MM.1S (cell line): Measurements from ENCODE around the gene CELF4.

Source experiments
- DNase-seq: peaks from one replicate; pipeline ENCODE4 v3.0.0-alpha.2; 2015
- H2AFZ ChIP-seq: fragments of 300-600 bp; sonication (generic); 2 replicates; pipeline ENCODE4 v1.6.0; 2016; ENCODE audit warnings: antibody characterized with exemption, low read length
- H3F3A ChIP-seq: fragments of 300-600 bp; sonication (generic); 2 replicates; pipeline ENCODE4 v1.6.1; 2016; ENCODE audit warnings: mild to moderate bottlenecking, antibody characterized with exemption, low read length, moderate library complexity, mixed read lengths; ENCODE audit not compliant: insufficient read depth
- H3K27ac ChIP-seq: fragments of 300-600 bp; sonication (generic); 2 replicates; pipeline ENCODE4 v1.5.1; 2016; ENCODE audit warnings: mild to moderate bottlenecking, low read length
- H3K27me3 ChIP-seq: fragments of 300-600 bp; sonication (generic); replicated peaks from 2 replicates; pipeline ENCODE4 v1.6.0; 2016; ENCODE audit warnings: low read length; ENCODE audit not compliant: insufficient read depth
- H3K36me3 ChIP-seq: fragments of 300-600 bp; sonication (generic); replicated peaks from 2 replicates; pipeline ENCODE4 v1.6.1; 2016; ENCODE audit warnings: mild to moderate bottlenecking, low read length, mixed read lengths; ENCODE audit not compliant: insufficient read depth
- H3K4me1 ChIP-seq: fragments of 300-600 bp; sonication (generic); 2 replicates; pipeline ENCODE4 v1.6.1; 2016; ENCODE audit warnings: low read length, mixed read lengths
- H3K4me2 ChIP-seq: fragments of 300-600 bp; sonication (generic); 2 replicates; pipeline ENCODE4 v1.6.0; 2016; ENCODE audit warnings: low read depth, low read length
- H3K4me3 ChIP-seq: fragments of 300-600 bp; sonication (generic); 2 replicates; pipeline ENCODE4 v1.5.1; 2016; ENCODE audit warnings: low read length, mixed read lengths
- H3K79me2 ChIP-seq: fragments of 300-600 bp; sonication (generic); 2 replicates; pipeline ENCODE4 v1.6.1; 2016; ENCODE audit warnings: mixed run types, low read length, mixed read lengths
- H3K9ac ChIP-seq: fragments of 300-600 bp; sonication (generic); 2 replicates; pipeline ENCODE4 v1.6.1; 2016; ENCODE audit warnings: low read length, mixed read lengths
- H3K9me2 ChIP-seq: fragments of 300-600 bp; sonication (generic); replicated peaks from 2 replicates; pipeline ENCODE4 v1.6.1; 2016; ENCODE audit warnings: mild to moderate bottlenecking, low read length, mixed read lengths; ENCODE audit not compliant: insufficient read depth
- H3K9me3 ChIP-seq: fragments of 300-600 bp; sonication (generic); replicated peaks from 2 replicates; pipeline ENCODE4 v1.6.1; 2016; ENCODE audit warnings: mild to moderate bottlenecking, low read length, mixed read lengths; ENCODE audit not compliant: insufficient read depth
- H4K20me1 ChIP-seq: fragments of 300-600 bp; sonication (generic); 2 replicates; pipeline ENCODE4 v1.6.1; 2016; ENCODE audit warnings: mild to moderate bottlenecking, low read length, moderate library complexity, mixed read lengths; ENCODE audit not compliant: insufficient read depth
- CTCF ChIP-seq: fragments of 300-600 bp; sonication (generic); IDR thresholded peaks from 2 replicates; pipeline ENCODE4 v1.5.1; 2016; ENCODE audit warnings: antibody characterized with exemption, low read length, mixed read lengths
- EZH2 ChIP-seq: fragments of 300-600 bp; sonication (generic); optimal IDR thresholded peaks from 2 replicates; pipeline ENCODE3; 2017; ENCODE audit warnings: low read depth, mild to moderate bottlenecking, antibody characterized with exemption, low read length, mixed read lengths
- EZH2phosphoT487 ChIP-seq: fragments of 300-600 bp; sonication (generic); IDR thresholded peaks from 2 replicates; pipeline ENCODE4 v1.6.1; 2018; ENCODE audit warnings: antibody characterized with exemption, low read length

The CELF4 gene

GRCh38 chr18:37546272-37546537, 19.4 kb downstream of the CELF4 start:
- H4K20me1 ChIP-seq: no peaks in the 10 kb centered on the region

GRCh38 chr18:37545461-37546271, 19.9 kb downstream of the CELF4 start:
- TF ChIP-seq CTCF (no peak), EZH2phosphoT487 (no peak), EZH2 (no peak)
- Histone ChIP-seq H3K36me3 (no peaks in the 10 kb centered on the region), H3K4me3 (no peak overlapping the region), H4K20me1 (no peaks in the 10 kb centered on the region), H3K4me2 (no peak overlapping the region), H3K27me3 (no peaks in the 10 kb centered on the region), H3K79me2 (no peaks in the 10 kb centered on the region), H2AFZ (no peak overlapping the region), H3K27ac (no peak overlapping the region), H3F3A (no peaks in the 10 kb centered on the region), H3K9me2 (no peaks in the 10 kb centered on the region), H3K9ac (no peak overlapping the region), H3K4me1 (no peaks in the 10 kb centered on the region), H3K9me3 (no peaks in the 10 kb centered on the region)
- no peak for DNase-seq

More at GRCh38 chr18:37546272-37546537, 19.4 kb downstream of the CELF4 start:
- H3K4me2 ChIP-seq: no peak overlapping the region
- no peak overlapping the region for H3K9ac ChIP-seq
- H3K27ac ChIP-seq: no peak overlapping the region
- H3K9me3 ChIP-seq: no peaks in the 10 kb centered on the region
- DNase-seq: no peak
- no peak for TF ChIP-seq EZH2phosphoT487
- no peak for TF ChIP-seq EZH2
- TF ChIP-seq CTCF: no peak
- H3K36me3 ChIP-seq: no peaks in the 10 kb centered on the region
- H3K4me3 ChIP-seq: no peak overlapping the region
- H3K27me3 ChIP-seq: no peaks in the 10 kb centered on the region
- H3K79me2 ChIP-seq: no peaks in the 10 kb centered on the region
- H2AFZ ChIP-seq: no peak overlapping the region
- no peaks in the 10 kb centered on the region for H3K9me2 ChIP-seq
- H3F3A ChIP-seq: no peaks in the 10 kb centered on the region
- no peaks in the 10 kb centered on the region for H3K4me1 ChIP-seq

GRCh38 chr18:37544713-37545112, 20.9 kb downstream of the CELF4 start:
- Histone ChIP-seq H3K27ac (no peak overlapping the region), H3K4me1 (no peaks in the 10 kb centered on the region), H3K27me3 (no peaks in the 10 kb centered on the region; the same call in 1 of the 2 replicates), H3F3A (no peaks in the 10 kb centered on the region), H3K36me3 (no peaks in the 10 kb centered on the region), H2AFZ (no peak overlapping the region), H3K9me2 (no peaks in the 10 kb centered on the region), H3K4me2 (no peak overlapping the region), H3K79me2 (no peaks in the 10 kb centered on the region), H3K9me3 (no peaks in the 10 kb centered on the region), H3K4me3 (no peak overlapping the region), H3K9ac (no peak overlapping the region), H4K20me1 (no peaks in the 10 kb centered on the region)
- no peak for DNase-seq
- TF ChIP-seq EZH2phosphoT487 (no peak), EZH2 (no peak), CTCF (no peak)
